HepG2 (cell line): ENCODE data around the gene TLR4.

Experiments
- CTCF ChIP-seq: sonication (generic); formaldehyde crosslinking; IDR thresholded peaks from 2 replicates; pipeline ENCODE4 v1.5.0; 2020; ENCODE audit warnings: mild to moderate bottlenecking, missing genetic modification reagents, moderate library complexity
- JUND ChIP-seq: sonication (generic); formaldehyde crosslinking; IDR thresholded peaks from 2 replicates; pipeline ENCODE4 v1.8.0; 2022; ENCODE audit warnings: mild to moderate bottlenecking, missing genetic modification reagents
- NFE2 ChIP-seq: sonication (generic); formaldehyde crosslinking; IDR thresholded peaks from 2 replicates; pipeline ENCODE4 v1.4.0; 2020; ENCODE audit warnings: missing genetic modification reagents
- SIN3A ChIP-seq: IDR thresholded peaks from 2 replicates; pipeline ENCODE4 v1.6.1; 2011; ENCODE audit warnings: low read depth, mild to moderate bottlenecking, control low read depth, low read length, borderline replicate concordance
- SP2 ChIP-seq: sonication (generic); formaldehyde crosslinking; IDR thresholded peaks from 2 replicates; pipeline ENCODE4 v1.5.1; 2020; ENCODE audit warnings: mild to moderate bottlenecking, missing genetic modification reagents
- TAF1 ChIP-seq: sonication (generic); formaldehyde crosslinking; IDR thresholded peaks from 2 replicates; pipeline ENCODE4 v1.4.0; 2020; ENCODE audit warnings: missing genetic modification reagents
- TCF12 ChIP-seq, 2 experiments: fragments of 450-650 bp in 1 of 2; sonication (generic) in 1 of 2; formaldehyde crosslinking in 1 of 2; IDR thresholded peaks; 2 replicates each; pipeline versions ENCODE4 v1.6.1 to v1.8.0; 2017 to 2022; ENCODE audit warnings: antibody characterized with exemption in 1 of 2, mild to moderate bottlenecking in 1 of 2, missing genetic modification reagents in 1 of 2, moderate library complexity in 1 of 2
- TMF1 ChIP-seq: sonication (generic); formaldehyde crosslinking; IDR thresholded peaks from 2 replicates; pipeline ENCODE4 v1.8.1; 2022; ENCODE audit warnings: low read depth, missing genetic modification reagents
- ZBTB8A ChIP-seq: sonication (generic); formaldehyde crosslinking; IDR thresholded peaks from 2 replicates; pipeline ENCODE4 v1.4.0; 2020; ENCODE audit warnings: mild to moderate bottlenecking, low read depth, missing genetic modification reagents, borderline replicate concordance
- ZNF3 ChIP-seq: IDR thresholded peaks from 2 replicates; pipeline ENCODE4 v1.7.0; 2017; ENCODE audit warnings: inconsistent platforms
- ZNF557 ChIP-seq: sonication (generic); formaldehyde crosslinking; IDR thresholded peaks from 2 replicates; pipeline ENCODE4 v1.4.0; 2020; ENCODE audit warnings: missing genetic modification reagents
- ZNF746 ChIP-seq: sonication (generic); formaldehyde crosslinking; IDR thresholded peaks from 2 replicates; pipeline ENCODE4 v1.8.0; 2022; ENCODE audit warnings: mild to moderate bottlenecking, missing genetic modification reagents

GRCh38 chr9:117709936-117710335 lies 5.7 kb downstream of the TLR4 start:
- no peak for TF ChIP-seq NFE2 (CRISPR knock-in tag)
- TF ChIP-seq TAF1 (CRISPR knock-in tag), result no peak
- no peak for TF ChIP-seq ZNF557
- no peak for TF ChIP-seq JUND (CRISPR knock-in tag)
- no peak for TF ChIP-seq CTCF (CRISPR knock-in tag)
- TF ChIP-seq ZBTB8A (CRISPR knock-in tag), result no peak
- TF ChIP-seq TMF1, result no peak
- no peak for TF ChIP-seq SIN3A
- no peak for TF ChIP-seq ZNF3 (CRISPR knock-in tag)
- TF ChIP-seq ZNF746 (CRISPR knock-in tag), result no peak
- TF ChIP-seq TCF12 (IDR thresholded peaks at IDR 0.05), result no peak
- TF ChIP-seq TCF12 (CRISPR knock-in tag; IDR thresholded peaks at IDR 0.05), result no peak
- TF ChIP-seq SP2 (CRISPR knock-in tag), result no peak
